ENCODE measurements around the gene BSND. TPM values are rescaled to one million over a fixed set of nuclear protein-coding genes. Genes with fewer than 3 reads are reported as not detected.

Gene BSND
- polyA plus RNA-seq, 4 donors = 4.2 to 6.2 (median 4.9) TPM

DNA sequence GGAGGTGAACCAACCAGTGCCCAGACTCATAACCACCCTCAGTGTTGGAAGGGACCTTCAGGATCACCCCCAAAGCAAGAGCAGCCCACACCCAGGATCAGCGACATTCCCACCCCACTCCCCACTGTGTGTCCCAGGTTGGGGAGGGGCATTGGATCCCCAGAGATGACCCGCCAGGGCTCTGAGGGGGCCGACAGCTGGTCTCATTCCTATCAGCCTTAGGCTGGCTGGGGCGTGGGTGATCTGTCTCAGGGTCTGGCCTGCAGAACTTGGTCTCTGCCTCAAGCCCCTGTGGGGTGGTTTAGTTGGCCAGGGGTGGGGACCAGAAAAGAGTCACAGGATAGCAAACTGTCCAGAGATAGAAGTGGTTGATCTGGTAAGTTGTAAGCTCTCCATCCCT is 7.8 kb upstream of the BSND start:
- no peak for DNase-seq (ENCODE audit: low read depth in 4 of 4, low spot score in 2 of 4)

DNA sequence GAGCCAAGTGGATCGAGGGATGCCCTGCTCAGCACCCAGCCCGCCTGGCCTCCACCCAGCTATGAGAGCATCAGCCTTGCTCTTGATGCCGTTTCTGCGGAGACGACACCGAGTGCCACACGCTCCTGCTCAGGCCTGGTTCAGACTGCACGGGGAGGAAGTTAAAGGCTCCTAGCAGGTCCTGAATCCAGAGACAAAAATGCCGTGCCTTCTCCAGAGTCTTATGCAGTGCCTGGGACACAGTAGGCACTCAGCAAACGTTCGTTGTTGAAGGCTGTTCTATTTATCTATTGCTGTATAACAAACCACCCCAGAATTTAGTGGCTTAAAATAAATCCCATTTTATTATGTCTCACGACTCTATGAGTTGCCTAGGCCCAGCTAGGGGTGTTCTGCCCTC is 6.8 kb upstream of the BSND start:
- DNase-seq (ENCODE audit: low read depth in 4 of 4, low spot score in 2 of 4) = no peak

DNA sequence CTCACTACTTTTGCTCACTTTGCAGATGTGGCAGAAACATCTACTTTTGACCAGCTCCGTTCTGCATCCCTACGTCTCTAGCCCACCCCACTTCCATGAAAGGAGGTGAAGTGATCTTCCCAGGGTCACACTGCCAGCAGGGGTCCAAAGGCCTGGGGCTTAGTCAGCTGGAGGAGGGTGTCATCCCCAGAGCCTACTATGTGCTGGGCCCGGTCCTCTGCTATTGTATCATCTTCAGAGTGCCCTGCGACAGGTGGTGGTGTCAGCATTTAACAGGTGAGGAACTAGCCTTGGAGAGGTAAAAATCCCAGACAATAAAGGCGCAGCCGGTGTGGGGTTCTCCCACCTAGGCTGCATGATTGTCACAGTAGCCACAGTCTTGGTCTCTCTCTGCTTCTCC is 5.6 kb upstream of the BSND start:
- DNase-seq (ENCODE audit: low read depth in 4 of 4, low spot score in 2 of 4) = no peak

DNA sequence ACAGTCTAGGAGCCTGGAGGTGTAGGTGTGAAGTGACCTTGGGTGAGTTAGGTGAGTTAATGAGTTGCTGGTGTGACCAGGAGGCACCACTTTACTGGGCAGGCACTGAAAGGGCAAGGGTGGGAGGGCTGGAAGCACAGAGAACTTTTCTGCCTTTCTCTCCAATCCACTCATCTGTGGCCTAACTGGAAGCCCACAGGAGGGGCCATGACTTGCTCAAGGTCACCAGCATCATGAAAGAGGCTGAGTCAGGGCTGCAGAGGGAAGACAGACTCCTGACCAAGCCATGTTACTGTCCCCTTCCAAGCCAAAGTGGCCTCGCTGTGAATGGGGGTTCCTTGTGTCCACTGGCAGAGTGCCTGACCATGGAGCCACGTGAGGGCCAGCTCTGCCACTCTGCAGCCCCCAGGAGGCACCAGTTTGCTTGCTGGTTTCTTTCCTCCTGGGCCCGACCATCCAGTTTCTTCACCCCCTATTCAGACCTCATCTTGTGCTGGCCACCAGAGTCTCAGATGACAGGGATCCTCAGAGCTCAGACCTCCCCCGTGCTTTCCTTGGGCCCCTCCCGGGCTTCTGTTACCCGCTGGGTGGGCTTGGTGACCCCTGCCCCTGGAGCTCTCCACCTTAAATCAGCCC is 4.3 kb upstream of the BSND start:
- no peak for DNase-seq (ENCODE audit: low read depth in 4 of 4, low spot score in 2 of 4)

DNA sequence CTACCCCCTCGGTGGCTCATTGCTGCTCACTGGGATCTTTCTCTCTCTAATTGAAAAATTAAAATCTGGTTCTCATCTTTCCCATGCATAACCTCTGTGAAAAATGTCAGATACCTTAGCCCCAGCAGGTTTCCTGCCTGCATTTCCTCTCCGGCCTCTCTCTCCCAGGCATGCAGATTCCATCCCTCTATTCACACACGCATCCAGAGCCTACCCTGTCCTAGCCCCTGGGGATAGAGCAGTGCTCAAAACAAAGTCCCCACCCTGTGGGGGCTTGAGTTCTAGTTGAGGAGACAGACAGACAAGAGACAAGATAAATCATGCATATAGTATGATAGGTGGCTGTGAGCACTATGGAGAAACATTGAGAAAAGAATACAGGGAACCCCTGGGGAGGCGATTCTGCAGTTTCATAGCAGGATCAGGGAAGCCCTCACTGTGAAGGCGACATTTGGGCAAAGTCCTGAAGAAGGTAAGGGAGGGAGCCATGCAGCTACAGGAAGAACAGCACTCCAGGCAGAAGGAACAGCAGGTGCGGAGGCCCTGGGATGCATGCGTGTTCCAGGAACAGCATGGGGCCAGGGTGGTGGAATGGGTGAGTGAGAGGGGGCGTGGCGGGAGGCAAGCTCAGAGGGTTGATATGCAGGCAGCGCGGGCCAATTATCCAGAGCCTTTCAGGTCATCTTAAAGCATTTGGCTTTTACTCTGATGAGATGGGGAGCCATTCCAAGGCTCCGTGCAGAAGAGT is 3.5 kb upstream of the BSND start:
- no peak for DNase-seq (ENCODE audit: low read depth in 4 of 4, low spot score in 2 of 4)

DNA sequence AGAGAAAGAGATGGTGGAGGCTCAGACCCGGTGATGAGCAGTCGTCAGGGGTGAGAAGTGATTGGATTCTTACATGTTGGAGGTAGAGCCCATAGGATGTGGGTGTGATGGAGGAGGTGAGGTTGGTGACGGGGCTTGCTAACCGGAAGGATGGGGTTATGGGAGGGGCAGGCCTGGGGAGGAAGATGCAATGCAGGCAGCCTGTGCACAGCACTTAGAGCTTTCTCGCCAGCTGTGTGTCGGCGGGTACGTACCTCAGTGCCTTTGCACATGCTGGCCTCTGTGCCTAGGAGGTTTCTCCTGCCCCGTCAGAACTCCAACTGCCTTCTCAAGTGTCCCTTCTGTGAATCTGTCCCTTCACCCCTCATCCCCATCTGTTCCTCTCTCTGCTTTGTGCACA is 2.9 kb upstream of the BSND start:
- no peak for DNase-seq (ENCODE audit: low read depth in 4 of 4, low spot score in 2 of 4)

DNA sequence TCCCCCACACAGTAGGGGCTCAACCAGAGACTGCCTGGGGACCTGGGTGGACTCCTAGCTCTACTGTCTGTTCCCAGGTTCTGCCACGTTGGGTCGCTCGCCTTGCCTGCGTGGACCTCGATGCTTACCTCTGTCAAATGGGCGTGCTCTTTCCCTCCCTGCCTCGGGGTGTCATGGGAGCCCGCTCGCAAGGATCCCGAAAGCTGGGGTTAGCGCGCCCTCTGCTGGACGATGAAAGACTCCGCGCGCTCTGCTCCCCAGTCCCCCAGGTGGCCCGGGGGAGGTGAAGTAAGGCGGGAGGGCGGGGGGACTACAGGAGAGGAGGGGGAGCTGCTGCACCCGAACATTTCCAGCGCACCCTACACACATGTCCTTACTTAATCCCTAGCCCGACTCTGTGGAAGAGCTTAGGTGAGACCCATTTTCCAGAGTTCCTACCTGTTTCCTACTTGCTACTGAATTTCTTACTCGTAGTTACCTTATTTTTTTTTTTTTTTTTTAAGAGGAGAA is 2.3 kb upstream of the BSND start:
- DNase-seq (ENCODE audit: low read depth in 4 of 4, low spot score in 2 of 4) = no peak

DNA sequence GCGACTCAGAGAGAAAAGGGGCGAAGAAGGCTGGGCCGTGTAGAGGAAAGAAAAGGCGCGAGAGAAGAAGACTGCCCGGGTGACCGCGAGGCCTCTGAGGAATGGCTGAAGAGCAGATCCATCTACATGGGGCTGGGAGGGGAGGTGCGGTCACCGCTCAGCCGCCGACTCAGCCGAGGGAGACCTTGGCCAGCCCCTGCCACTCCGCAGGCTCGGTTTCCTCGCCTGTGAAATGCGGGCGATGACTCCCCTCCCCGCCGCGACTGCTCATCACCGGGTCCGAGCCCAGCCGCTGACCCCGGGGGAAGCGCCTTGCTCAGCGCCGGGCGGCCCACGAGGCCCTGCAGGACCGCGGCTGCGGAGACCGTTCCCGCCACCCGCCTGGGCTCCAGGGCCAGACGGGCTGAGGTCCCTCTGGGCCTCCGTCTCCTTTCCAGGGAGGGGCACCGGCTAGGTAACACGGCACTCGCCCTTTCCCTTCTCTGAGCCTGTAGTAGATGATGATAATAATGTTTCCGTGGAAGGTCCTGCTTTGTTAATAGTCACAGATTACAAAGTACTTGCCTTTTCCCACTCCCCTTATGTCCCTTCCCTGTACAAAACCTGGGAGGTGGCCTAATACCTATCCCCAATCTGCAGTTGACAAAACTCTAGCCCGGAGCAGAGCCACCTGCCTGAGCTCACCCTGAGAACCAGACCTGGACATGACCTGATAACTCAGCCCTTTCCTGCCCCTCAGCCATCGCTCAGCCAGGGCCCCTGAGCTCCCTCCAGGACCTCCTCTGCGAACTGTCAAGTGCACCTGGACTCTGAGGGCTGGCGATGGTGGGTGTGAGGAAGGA is 1.6 kb upstream of the BSND start:
- no peak for DNase-seq (ENCODE audit: low read depth in 4 of 4, low spot score in 2 of 4)

DNA sequence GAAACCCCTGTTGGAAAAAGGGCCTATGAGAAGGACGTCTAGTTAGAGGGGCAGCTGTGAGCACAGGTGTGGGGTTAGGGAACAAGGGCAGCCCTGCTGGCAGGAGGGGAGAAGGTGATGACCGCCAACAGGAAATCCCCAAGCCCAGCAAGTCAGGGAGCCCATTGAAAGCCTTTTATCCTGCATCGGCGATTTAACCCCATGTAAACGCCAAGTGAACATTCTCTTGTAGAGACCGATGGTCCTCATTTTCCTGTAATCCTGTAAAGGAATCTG is 1.1 kb upstream of the BSND start:
- no peak for DNase-seq (ENCODE audit: low read depth in 4 of 4, low spot score in 2 of 4)

DNA sequence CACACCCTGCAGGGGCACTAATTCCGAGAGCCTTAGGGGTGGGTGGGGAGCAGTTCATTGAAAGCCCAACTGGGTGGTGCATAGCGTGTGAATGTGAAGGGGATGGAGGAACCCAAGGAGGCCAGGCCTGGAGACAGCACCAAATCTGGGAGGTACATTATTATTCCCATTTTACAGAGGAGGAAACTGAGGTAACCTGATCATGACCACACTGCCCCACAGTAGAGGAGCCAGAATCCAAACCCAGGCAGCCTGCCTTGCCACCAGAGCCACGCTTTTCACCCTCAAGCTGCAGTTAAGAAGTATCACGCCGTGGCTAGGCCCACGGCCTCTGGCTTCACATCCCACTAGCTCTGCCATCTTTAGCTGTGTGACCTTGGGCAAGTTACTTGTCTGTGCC is 633 bp upstream of the BSND start:
- no peak for DNase-seq (ENCODE audit: low read depth in 4 of 4, low spot score in 2 of 4)

DNA sequence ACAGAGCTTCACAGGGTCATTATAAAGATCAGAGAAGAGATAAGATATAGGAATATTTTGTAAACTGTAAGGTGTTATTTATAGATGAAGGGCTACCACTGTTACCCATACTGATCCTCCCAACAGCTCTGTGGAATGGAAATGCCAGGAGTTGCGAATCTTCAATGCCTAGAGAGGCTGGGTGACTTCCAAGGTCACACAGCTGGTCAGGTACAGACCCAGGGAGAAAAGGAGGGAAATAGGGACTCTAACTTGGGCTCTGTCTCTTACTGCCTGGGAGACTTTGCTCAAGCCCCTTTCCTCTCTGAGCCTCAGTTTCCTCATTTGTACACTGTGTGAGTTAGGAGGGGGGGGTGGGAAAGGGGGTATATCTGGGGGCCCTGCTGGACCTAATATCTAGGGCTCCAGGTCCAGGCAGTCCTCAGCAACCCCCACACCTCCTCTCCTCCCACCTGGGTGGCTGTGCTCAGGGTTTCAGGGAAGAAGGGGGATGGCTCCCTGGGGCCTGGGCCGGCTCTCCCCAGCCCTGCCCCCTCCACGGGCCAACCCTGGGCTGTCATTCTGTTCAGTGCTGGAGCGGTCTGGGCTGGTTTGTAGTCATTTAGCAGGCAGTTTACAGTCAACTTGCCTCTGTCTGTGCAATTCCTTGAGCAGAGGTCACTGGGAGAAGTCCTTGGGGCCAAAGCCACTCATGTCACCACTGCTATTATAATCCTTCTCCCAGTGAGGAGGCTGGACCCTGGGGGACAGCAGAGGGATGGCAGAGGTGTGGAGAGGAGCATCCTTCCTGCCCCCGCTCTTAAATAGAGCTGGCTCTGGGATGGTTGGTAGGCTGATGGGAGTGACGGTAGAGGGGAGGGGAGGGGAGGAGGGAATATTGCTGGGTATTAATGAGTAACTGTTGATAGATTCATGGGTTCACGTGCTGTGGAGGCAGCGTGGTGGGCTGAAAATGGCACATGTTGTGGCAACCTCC is 1.7 kb downstream of the BSND start:
- DNase-seq (ENCODE audit: low read depth in 4 of 4, low spot score in 2 of 4) = no peak

DNA sequence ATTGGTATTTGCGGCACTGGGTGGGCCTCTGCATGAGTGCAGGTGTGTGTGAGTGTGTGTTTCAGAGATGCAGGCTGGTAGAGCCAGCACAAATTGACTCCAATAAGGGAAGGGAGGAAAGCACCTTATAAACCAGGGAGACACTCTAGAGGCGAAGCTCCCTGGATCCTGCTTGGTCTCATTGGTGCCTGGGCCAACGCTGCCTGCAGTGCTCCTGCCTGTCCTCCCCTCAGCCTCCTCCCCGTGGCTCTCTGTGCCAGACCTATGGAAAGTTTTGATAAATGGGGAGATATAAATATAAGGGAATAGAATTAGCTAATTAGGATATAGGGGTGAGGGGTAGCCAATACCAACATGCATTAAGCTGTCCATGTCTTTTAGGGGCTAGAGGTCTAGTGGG is 2.6 kb downstream of the BSND start:
- DNase-seq (ENCODE audit: low read depth in 4 of 4, low spot score in 2 of 4) = no peak

DNA sequence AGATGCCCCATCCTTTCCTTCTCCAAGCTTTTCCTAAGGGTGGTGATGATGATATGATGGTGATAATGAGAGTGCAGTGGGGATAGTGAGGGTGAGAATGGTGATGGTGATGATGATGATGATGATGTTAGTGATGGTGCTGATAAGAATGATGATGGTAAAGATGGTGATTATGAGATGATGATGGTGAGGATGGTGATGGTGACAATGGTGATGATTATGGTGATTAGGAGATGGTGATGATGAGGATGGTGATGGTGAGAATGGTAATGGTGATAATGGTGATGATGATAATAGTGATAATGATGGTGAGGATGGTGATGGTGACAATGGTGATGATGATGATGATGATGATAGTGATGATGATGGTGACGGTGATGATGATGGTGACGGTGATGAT is 4.0 kb downstream of the BSND start:
- DNase-seq (ENCODE audit: low read depth in 4 of 4, low spot score in 2 of 4) = no peak

DNA sequence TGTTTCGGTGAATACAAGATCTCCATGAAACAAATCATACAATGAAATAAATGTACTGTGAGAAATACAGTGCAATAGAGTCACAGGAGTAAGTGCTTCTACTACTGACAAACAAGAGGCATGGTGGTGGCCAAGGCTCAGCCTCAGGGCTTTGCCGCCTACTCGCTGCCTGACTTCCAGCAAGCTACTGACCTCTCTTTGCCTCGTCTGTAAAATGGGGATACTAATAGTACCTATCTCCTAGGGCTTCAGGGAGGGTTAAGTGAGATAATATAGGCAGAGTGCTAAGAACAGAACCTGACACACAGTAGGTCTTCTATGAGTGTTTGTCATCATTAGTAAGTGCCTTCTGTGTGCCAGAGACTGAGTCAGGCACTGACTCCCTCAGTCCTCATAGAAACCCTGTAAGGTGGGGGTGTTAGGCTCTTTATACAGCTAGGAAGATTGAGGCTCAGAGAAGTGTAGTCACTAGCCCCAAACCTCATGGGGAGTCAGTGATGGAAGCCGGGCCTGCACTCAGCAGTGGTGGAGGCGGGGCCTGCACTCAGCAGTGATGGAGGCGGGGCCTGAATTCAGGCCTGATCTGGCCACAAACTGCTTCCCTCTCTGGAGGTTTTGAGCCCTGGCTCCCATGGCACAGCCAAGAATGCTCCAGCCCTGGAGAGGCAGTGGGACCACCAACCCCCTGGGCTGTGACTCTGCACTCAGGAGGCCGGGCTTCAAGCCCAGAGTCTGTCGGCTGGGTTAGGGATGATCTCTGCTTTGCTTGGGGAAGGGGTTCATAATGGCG is 6.8 kb downstream of the BSND start:
- DNase-seq (ENCODE audit: low read depth in 4 of 4, low spot score in 2 of 4) = no peak

DNA sequence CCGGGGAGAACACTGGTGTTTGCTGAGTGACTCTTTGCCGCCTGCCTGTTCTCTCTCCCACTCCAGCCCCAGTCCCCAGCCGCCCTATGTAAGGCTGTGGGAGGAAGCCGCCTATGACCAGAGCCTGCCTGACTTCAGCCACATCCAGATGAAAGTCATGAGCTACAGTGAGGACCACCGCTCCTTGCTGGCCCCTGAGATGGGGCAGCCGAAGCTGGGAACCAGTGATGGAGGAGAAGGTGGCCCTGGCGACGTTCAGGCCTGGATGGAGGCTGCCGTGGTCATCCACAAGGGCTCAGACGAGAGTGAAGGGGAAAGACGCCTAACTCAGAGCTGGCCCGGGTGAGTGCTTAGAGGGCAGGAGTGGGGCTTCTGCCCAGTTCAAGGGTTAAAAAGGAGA is 8.2 kb downstream of the BSND start:
- DNase-seq (ENCODE audit: low read depth in 4 of 4, low spot score in 2 of 4) = no peak

DNA sequence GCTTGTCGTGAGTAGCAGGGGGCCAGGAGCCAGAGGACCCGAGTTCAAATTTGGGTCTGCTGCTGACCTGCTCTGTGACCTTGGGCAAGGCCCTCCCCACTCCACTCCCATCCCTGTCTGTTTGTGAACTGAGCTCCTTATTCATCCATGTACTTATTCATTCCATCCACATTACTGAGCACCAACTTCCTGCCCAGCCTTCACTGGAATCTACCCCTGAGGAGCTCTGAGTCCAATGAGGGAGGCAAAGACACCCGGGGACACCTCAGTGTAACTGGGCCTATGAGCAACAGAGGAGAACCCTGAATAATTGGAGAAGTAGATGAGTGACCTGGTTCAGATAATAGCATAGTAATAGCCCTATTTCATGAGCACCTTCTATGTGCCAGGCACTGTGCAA is 8.9 kb downstream of the BSND start:
- DNase-seq (ENCODE audit: low read depth in 4 of 4, low spot score in 2 of 4) = no peak

DNA sequence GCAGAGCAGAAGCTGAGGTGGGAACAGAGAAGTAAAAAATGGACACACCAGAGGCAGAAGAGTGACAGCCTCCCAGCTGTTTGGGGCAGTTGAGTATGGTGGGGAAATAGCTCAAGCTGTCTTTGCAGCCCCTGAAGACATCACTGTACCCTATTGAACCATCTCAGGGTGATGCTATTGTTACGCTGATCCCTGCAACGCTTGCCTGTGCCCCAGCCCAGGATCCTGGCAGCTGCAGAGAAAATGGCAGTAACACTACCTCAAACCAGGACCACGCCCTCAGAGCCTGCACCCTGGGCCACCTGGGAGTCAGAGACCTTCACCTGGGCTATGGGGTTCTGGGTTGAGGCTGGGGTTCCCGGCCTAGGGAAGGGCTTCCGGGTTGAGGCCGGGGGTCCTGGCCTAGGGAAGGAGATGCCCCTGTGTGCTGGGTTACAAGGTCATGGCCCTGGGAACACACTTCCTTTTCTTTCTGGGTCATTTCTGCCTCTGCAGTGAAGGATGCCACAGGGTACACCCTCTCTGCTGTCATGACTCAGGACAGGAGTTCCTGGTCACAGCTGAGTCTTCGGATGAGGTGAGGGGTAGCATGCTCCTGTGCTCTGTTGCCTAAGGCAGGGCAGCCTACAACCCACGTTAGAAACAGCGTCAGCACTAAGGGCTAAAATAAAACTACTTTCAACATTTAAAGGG is 11.6 kb downstream of the BSND start:
- DNase-seq (ENCODE audit: low read depth in 4 of 4, low spot score in 2 of 4) = no peak

DNA sequence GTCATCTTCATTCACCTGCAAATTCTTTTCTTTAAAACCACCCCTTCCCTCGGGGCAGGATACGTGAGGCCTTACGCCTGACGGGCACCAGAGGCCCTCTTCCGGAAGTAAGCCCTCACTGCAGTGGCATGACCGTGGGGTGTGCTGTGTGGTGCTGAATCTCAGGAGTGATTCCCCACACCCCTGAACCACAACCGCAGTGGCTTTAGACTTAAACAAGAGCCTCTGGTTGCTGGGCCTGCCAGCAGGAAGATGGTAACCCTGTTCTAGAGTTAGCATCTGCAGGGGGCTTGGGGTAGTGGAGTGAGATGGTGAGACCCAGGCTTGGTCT is 12.1 kb downstream of the BSND start:
- DNase-seq (ENCODE audit: low read depth in 4 of 4, low spot score in 2 of 4) = no peak

DNA sequence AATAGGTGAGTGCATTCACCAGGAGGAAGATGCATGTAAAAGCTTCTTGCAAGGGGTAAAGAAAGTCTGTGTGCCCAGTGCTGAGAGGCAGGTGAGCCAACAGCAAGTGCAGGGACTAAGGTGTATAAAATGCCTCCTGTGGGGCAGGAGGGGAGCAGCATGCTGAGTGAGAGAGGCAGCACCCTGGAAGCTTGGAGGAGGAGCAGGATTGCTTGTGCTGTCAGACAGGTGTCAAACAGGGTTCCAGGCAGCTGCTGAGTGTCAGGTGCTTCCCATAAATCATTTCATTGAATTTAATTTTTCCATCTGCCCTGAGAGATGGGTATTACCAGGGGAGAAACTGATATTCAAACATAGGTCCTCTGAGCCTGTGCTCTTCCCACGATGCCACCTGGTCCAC is 13.9 kb downstream of the BSND start:
- no peak for DNase-seq (ENCODE audit: low read depth in 4 of 4, low spot score in 2 of 4)

Measured in left renal cortex interstitium (tissue), 4 donors.